Epithelial cell of proximal tubule (primary cell): ENCODE results near the gene SLC25A34. TPM values are rescaled to one million over a fixed set of nuclear protein-coding genes. Genes with fewer than 3 reads are reported as not detected.

ENCODE experiments used
- DNase-seq: peaks from one replicate; pipeline ENCODE4 v3.0.0-alpha.2; 2011; ENCODE audit warnings: low read depth
- H3K4me3 ChIP-seq: 2 replicates; pipeline ENCODE4 v1.5.1; 2011; ENCODE audit warnings: low read depth, mild to moderate bottlenecking, low read length
- CTCF ChIP-seq: conservative IDR thresholded peaks from 2 replicates; pipeline ENCODE4 v1.5.1; 2012; ENCODE audit warnings: low read depth, mild to moderate bottlenecking, low read length
- total RNA-seq: library from RNA; depleted of rRNA; stranded (reverse); fragments of >200 nt; gene quantifications from 2 replicates; pipeline ENCODE4 v1.2.3, GENCODE V29; 2015

The SLC25A34 gene
- total RNA-seq, 1 donor from 2014 or later = 0.75 TPM

- no peak for DNase-seq
- no peak for TF ChIP-seq CTCF
- no peak overlapping the region for H3K4me3 ChIP-seq
Observed at GRCh38 chr1:15737324-15738319, 1.6 kb downstream of the SLC25A34 start.

- no peak for DNase-seq
- no peak overlapping the region for H3K4me3 ChIP-seq
- TF ChIP-seq CTCF = no peak
Observed at GRCh38 chr1:15738416-15739113, 2.5 kb downstream of the SLC25A34 start.

GRCh38 chr1:15739259-15739658 is 3.2 kb downstream of the SLC25A34 start:
- no peak overlapping the region for H3K4me3 ChIP-seq
- no peak for DNase-seq
- TF ChIP-seq CTCF = no peak

- H3K4me3 ChIP-seq = no peak overlapping the region
- no peak for DNase-seq
- peak; percentile 29 for TF ChIP-seq CTCF
Observed at GRCh38 chr1:15739745-15740144, 3.7 kb downstream of the SLC25A34 start.

- no peak for DNase-seq
- peak; percentile 92 for TF ChIP-seq CTCF
- H3K4me3 ChIP-seq = no peak overlapping the region
Observed at GRCh38 chr1:15740924-15741850, 5.1 kb downstream of the SLC25A34 start.

- DNase-seq = no peak
- H3K4me3 ChIP-seq = no peak within 1 kb of the TSS
- no peak for TF ChIP-seq CTCF
Observed at GRCh38 chr1:15742339-15742801, 6.3 kb downstream of the SLC25A34 start, which contains the start of gene TMEM82. TSS of gene TMEM82 (plus strand) at chr1:15742499. CDS start at chr1:15742560, 61 bp downstream.
